ENCODE measurements around the gene UGT1A9. TPM values are rescaled to one million over a fixed set of nuclear protein-coding genes. Genes with fewer than 3 reads are reported as not detected.

Gene UGT1A9
- total and polyA plus RNA-seq, 7 donors, result not detected

DNA sequence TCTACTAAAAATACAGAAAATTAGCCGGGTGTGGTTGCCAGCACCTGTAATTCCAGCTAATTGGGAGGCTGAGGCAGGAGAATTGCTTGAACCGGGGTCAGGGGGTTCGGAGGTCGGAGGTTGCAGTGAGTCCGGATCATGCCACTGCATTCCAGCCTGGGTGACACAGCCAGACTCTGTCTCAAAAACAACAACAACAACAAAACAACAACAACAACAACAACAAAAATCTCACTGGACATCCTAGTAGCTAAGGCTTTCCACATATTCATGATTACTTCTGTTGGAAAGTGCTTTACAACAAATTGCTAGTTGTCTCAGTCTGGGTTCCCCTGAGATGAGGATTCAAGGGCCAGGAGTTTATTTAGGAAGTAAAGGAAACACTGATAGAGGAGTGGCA lies 102.2 kb downstream of the UGT1A9 start:
- H3K27me3 ChIP-seq (ENCODE audit: insufficient read depth in 3 of 3, low read length in 2 of 3), result peaks cover 0 to 3% (median 2%) of the 10 kb centered on the region in 3 donors
- H3K27ac ChIP-seq, result no peak overlapping the region
- DNase-seq, result no peak
- no peak for ATAC-seq
- 85 to 94% (median 89%) methylated on average over 5 of the region's 5 CpGs for WGBS, 3 donors
- no peak overlapping the region for H3K4me3 ChIP-seq
- H3K9me3 ChIP-seq, result no peaks in the 10 kb centered on the region
- H3K36me3 ChIP-seq (ENCODE audit: insufficient read depth in 1 of 2, low read depth in 1 of 2), result no peaks in the 10 kb centered on the region
- intact Hi-C loops (cut with DNase I), result no loop called here
- TF ChIP-seq, protein P1, sequence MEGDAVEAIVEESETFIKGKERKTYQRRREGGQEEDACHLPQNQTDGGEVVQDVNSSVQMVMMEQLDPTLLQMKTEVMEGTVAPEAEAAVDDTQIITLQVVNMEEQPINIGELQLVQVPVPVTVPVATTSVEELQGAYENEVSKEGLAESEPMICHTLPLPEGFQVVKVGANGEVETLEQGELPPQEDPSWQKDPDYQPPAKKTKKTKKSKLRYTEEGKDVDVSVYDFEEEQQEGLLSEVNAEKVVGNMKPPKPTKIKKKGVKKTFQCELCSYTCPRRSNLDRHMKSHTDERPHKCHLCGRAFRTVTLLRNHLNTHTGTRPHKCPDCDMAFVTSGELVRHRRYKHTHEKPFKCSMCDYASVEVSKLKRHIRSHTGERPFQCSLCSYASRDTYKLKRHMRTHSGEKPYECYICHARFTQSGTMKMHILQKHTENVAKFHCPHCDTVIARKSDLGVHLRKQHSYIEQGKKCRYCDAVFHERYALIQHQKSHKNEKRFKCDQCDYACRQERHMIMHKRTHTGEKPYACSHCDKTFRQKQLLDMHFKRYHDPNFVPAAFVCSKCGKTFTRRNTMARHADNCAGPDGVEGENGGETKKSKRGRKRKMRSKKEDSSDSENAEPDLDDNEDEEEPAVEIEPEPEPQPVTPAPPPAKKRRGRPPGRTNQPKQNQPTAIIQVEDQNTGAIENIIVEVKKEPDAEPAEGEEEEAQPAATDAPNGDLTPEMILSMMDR (IDR thresholded peaks at IDR 0.05), result no peak
- no peaks in the 10 kb centered on the region for H3K4me1 ChIP-seq

DNA sequence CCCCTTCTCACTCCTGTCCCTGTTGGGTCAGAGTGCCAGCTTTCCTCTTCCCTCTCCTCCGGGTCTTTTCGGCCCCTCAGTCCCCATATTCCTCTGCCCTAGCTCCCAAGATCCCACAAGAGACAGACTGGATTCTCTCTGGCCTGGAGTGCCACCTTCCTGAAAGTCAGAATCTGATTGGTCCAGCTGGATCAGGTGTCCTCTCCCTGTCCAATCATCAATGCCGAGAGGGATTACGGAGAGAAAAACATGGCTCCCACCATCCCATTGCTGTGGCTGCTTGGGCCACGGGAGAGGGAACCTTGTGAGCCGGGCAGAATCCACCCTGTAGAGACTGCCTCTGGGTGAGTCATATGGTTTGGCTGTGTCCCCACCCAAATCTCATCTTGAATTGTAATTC lies 103.7 kb downstream of the UGT1A9 start:
- H3K4me1 ChIP-seq, result no peaks in the 10 kb centered on the region
- no peak overlapping the region for H3K4me3 ChIP-seq
- no peaks in the 10 kb centered on the region for H3K36me3 ChIP-seq (ENCODE audit: insufficient read depth in 1 of 2, low read depth in 1 of 2)
- intact Hi-C loops (cut with DNase I), result no loop called here
- peaks cover 0 to 2% (median 0%) of the 10 kb centered on the region in 3 donors for H3K27me3 ChIP-seq (ENCODE audit: insufficient read depth in 3 of 3, low read length in 2 of 3)
- 87 to 93% (median 92%) methylated on average over 6 of the region's 6 CpGs for WGBS, 3 donors
- no peaks in the 10 kb centered on the region for H3K9me3 ChIP-seq
- H3K27ac ChIP-seq, result no peak overlapping the region
- TF ChIP-seq, protein P1 (IDR thresholded peaks at IDR 0.05), result no peak
- no peak for DNase-seq
- ATAC-seq, result no peak

DNA sequence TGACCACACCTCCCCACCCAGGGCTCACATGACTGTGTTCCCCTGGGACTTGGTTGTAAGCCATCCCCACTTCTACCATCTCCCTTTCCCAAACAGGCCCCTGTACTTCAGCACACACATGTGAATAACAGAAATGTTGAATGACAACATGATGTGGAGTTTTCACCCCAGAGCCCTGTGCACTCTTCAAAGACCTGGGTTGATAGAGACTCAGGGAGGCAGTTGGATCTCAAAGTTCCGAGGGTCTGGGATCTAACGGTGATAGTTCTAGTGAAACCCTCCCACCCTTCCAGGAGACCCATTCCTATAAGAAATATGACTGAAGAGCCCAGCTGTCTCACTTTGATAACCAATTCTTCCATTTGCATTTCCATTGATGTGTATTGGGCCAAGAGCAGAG lies 106.3 kb downstream of the UGT1A9 start, which contains the start of gene MROH2A:
MROH2A (plus strand) TSS at position 301 of the 400 bp plus-strand sequence. CDS start 1,029 bp downstream, outside the sequence.
- DNase-seq, result no peak
- TF ChIP-seq, protein P1 (IDR thresholded peaks at IDR 0.05), result no peak
- no peak for ATAC-seq
- Histone ChIP-seq H3K4me3 (no peak within 1 kb of the TSS), H3K9me3 (no peaks in the 10 kb centered on the region), H3K4me1 (no peaks in the 10 kb centered on the region), H3K27ac (no peak within 1 kb of the TSS), H3K36me3 (ENCODE audit: insufficient read depth in 1 of 2, low read depth in 1 of 2) (no peaks in the 10 kb centered on the region), H3K27me3 (ENCODE audit: insufficient read depth in 3 of 3, low read length in 2 of 3) (peaks cover 0 to 2% (median 0%) of the 10 kb centered on the region in 3 donors)
- intact Hi-C loops (cut with DNase I), result no loop called here
- whole genome bisulfite sequencing, 3 donors, result 86 to 90% (median 87%) methylated on average over 2 of the region's 2 CpGs

DNA sequence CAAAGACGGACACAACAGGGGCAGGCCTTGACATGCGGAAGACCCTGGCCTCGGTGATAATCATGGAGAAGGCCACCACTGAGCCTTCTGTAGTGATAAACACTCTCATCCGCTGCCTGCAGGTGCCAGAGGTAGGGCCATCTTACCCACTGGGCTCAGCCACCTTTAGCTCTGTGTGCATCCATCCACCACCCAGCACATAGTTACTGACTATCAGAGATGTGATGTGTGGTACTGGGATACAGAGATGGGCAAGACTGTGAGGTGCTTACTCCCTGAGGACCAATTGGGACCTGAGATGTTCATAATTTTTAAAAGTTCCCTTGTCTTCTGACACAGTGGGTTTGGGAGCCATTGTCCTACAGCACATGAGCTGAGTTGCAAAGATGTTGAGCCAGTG lies 108.0 kb downstream of the UGT1A9 start:
- no peaks in the 10 kb centered on the region for H3K4me1 ChIP-seq
- peaks cover 0 to 2% (median 0%) of the 10 kb centered on the region in 3 donors for H3K27me3 ChIP-seq (ENCODE audit: insufficient read depth in 3 of 3, low read length in 2 of 3)
- TF ChIP-seq, protein P1 (IDR thresholded peaks at IDR 0.05), result no peak
- ATAC-seq (no peak), DNase-seq (no peak)
- no peaks in the 10 kb centered on the region for H3K9me3 ChIP-seq
- H3K36me3 ChIP-seq (ENCODE audit: insufficient read depth in 1 of 2, low read depth in 1 of 2), result no peaks in the 10 kb centered on the region
- no peak overlapping the region for H3K4me3 ChIP-seq
- intact Hi-C loops (cut with DNase I), result no loop called here
- H3K27ac ChIP-seq, result no peak overlapping the region
- WGBS, 3 donors, result 82 to 85% (median 84%) methylated on average over 4 of the region's 4 CpGs

DNA sequence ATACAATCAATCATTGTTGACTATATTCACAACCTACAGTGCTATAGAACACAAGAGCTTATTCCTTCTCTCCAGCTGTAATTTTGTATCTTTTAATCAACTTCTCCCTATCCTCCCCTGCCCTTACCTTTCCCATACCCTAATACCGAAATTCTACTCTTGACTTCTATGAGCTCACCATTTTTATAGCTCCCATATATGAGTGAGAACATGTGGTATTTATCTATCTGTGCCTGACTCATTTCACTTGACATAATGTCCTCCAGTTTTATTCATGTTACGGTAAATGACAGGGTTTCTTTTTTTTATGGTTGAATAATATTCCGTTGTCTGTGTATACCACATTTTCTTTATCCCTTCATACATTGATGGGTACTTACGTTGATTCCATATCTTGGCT lies 109.1 kb downstream of the UGT1A9 start:
- ATAC-seq, result no peak
- Histone ChIP-seq H3K27me3 (ENCODE audit: insufficient read depth in 3 of 3, low read length in 2 of 3) (no peaks in the 10 kb centered on the region), H3K36me3 (ENCODE audit: insufficient read depth in 1 of 2, low read depth in 1 of 2) (no peaks in the 10 kb centered on the region), H3K27ac (no peak overlapping the region), H3K9me3 (no peaks in the 10 kb centered on the region), H3K4me3 (no peak overlapping the region), H3K4me1 (no peaks in the 10 kb centered on the region)
- intact Hi-C loops (cut with DNase I), result no loop called here
- 86 to 91% (median 88%) methylated on average over 4 of the region's 4 CpGs for WGBS, 3 donors
- TF ChIP-seq, protein P1 (IDR thresholded peaks at IDR 0.05), result no peak
- DNase-seq, result no peak
